Fibroblast of skin of right quadriceps (primary cell): Measurements from ENCODE around the gene CELA2B.
"Not testable (repeated sequence)": the region's sequence is repeated elsewhere in the genome, so short reads cannot be mapped to it uniquely, and the experiment has no call there.

ENCODE experiments used
- DNase-seq: peaks from one replicate; pipeline ENCODE4 v3.0.0-alpha.2; 2013

Gene CELA2B

GRCh38 chr1:15469361-15469760 lies 6.5 kb upstream of the CELA2B start:
- DNase-seq, result no peak

- DNase-seq, result not testable (repeated sequence)
Measured at GRCh38 chr1:15469821-15470448, 6.0 kb upstream of the CELA2B start.

- DNase-seq, result not testable (repeated sequence)
Measured at GRCh38 chr1:15471067-15471466, 4.8 kb upstream of the CELA2B start.

- DNase-seq, result not testable (repeated sequence)
Measured at GRCh38 chr1:15471723-15472122, 4.2 kb upstream of the CELA2B start.

- DNase-seq, result no peak
Measured at GRCh38 chr1:15472587-15472986, 3.3 kb upstream of the CELA2B start.

- no peak for DNase-seq
Measured at GRCh38 chr1:15476927-15477326, 1.0 kb downstream of the CELA2B start.

- no peak for DNase-seq
Measured at GRCh38 chr1:15477646-15478212, 1.8 kb downstream of the CELA2B start.

- DNase-seq, result no peak
Measured at GRCh38 chr1:15479654-15480347, 3.9 kb downstream of the CELA2B start.

- DNase-seq, result not testable (repeated sequence)
Measured at GRCh38 chr1:15482455-15482854, 6.6 kb downstream of the CELA2B start.

GRCh38 chr1:15482983-15483543 lies 7.2 kb downstream of the CELA2B start:
- not testable (repeated sequence) for DNase-seq

- DNase-seq, result no peak
Measured at GRCh38 chr1:15483971-15484370, 8.1 kb downstream of the CELA2B start.

- DNase-seq, result not testable (repeated sequence)
Measured at GRCh38 chr1:15484443-15484842, 8.5 kb downstream of the CELA2B start.

- no peak for DNase-seq
Measured at GRCh38 chr1:15485636-15486035, 9.7 kb downstream of the CELA2B start.

GRCh38 chr1:15486844-15487610 lies 11.1 kb downstream of the CELA2B start:
- DNase-seq, result not testable (repeated sequence)

- DNase-seq, result no peak
Measured at GRCh38 chr1:15488371-15488770, 12.5 kb downstream of the CELA2B start.

GRCh38 chr1:15489052-15489736 lies 13.3 kb downstream of the CELA2B start:
- DNase-seq, result no peak

- DNase-seq, result not testable (repeated sequence)
Measured at GRCh38 chr1:15491010-15491409, 15.1 kb downstream of the CELA2B start.

- DNase-seq, result no peak
Measured at GRCh38 chr1:15492596-15492995, 16.7 kb downstream of the CELA2B start.

- no peak for DNase-seq
Measured at GRCh38 chr1:15493869-15494390, 18.0 kb downstream of the CELA2B start.

GRCh38 chr1:15500184-15501178 lies 24.6 kb downstream of the CELA2B start:
- DNase-seq, result no peak
